ENCODE data around the gene EVI5L. TPM values are rescaled to one million over a fixed set of nuclear protein-coding genes. Genes with fewer than 3 reads are reported as not detected.

EVI5L gene
- total and polyA plus RNA-seq, 4 donors: 1.4 to 5.0 (median 4.4) TPM

DNA sequence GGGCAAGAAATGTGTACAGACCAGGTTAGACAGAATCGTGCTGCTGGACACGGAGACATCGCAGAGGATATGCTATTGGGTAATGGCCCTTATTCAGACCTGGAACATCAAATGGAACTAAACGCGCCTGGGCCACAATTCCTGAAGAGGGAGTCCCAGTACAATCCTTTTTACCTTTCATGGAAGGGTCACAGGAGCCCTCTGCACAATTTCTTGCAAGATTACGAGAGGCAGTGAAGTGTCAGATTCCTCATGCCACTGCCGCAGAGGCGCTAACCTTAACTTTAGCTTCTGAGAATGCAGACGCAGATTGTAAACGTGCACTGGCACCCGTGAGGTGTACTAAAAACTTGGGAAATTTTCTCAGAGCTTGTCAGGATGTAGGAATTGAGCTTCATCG, 48.9 kb upstream of the EVI5L start:
- Histone ChIP-seq H3K27ac (ENCODE audit: low read depth in 1 of 2, low read length in 2 of 2) (no peak overlapping the region), H3K36me3 (ENCODE audit: control insufficient read depth in 4 of 4, insufficient read depth in 3 of 4, low read depth in 1 of 4, low read length in 3 of 4) (peaks cover 0 to 1% (median 0%) of the 10 kb centered on the region in 4 donors), H3K4me3 (ENCODE audit: low read depth in 1 of 3, low read length in 3 of 3) (no peak overlapping the region), H3K9me3 (ENCODE audit: control insufficient read depth in 4 of 4, low read length in 3 of 4) (peaks cover 0 to 3% (median 0%) of the 10 kb centered on the region in 4 donors), H3K4me1 (ENCODE audit: control insufficient read depth in 4 of 4, insufficient read depth in 4 of 4, low read length in 3 of 4) (peaks cover 0 to 3% (median 0%) of the 10 kb centered on the region in 4 donors), H3K27me3 (ENCODE audit: control insufficient read depth in 4 of 4, insufficient read depth in 4 of 4, low read length in 3 of 4) (no peaks in the 10 kb centered on the region), H3K9ac (ENCODE audit: low read depth in 1 of 2, low read length in 2 of 2) (no peak overlapping the region)
- no peak for TF ChIP-seq HNF4A (conservative IDR thresholded peaks at IDR 0.05)
- no peak for TF ChIP-seq YY1 (IDR thresholded peaks at IDR 0.05)
- TF ChIP-seq FOXA2 (IDR thresholded peaks at IDR 0.05): no peak
- TF ChIP-seq, protein P1, sequence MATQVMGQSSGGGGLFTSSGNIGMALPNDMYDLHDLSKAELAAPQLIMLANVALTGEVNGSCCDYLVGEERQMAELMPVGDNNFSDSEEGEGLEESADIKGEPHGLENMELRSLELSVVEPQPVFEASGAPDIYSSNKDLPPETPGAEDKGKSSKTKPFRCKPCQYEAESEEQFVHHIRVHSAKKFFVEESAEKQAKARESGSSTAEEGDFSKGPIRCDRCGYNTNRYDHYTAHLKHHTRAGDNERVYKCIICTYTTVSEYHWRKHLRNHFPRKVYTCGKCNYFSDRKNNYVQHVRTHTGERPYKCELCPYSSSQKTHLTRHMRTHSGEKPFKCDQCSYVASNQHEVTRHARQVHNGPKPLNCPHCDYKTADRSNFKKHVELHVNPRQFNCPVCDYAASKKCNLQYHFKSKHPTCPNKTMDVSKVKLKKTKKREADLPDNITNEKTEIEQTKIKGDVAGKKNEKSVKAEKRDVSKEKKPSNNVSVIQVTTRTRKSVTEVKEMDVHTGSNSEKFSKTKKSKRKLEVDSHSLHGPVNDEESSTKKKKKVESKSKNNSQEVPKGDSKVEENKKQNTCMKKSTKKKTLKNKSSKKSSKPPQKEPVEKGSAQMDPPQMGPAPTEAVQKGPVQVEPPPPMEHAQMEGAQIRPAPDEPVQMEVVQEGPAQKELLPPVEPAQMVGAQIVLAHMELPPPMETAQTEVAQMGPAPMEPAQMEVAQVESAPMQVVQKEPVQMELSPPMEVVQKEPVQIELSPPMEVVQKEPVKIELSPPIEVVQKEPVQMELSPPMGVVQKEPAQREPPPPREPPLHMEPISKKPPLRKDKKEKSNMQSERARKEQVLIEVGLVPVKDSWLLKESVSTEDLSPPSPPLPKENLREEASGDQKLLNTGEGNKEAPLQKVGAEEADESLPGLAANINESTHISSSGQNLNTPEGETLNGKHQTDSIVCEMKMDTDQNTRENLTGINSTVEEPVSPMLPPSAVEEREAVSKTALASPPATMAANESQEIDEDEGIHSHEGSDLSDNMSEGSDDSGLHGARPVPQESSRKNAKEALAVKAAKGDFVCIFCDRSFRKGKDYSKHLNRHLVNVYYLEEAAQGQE (IDR thresholded peaks at IDR 0.05): no peak
- no peak for TF ChIP-seq EGR1 (IDR thresholded peaks at IDR 0.05; ENCODE audit: low read depth in 2 of 2)
- TF ChIP-seq, protein P2, sequence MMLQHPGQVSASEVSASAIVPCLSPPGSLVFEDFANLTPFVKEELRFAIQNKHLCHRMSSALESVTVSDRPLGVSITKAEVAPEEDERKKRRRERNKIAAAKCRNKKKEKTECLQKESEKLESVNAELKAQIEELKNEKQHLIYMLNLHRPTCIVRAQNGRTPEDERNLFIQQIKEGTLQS (IDR thresholded peaks at IDR 0.05): no peak
- TF ChIP-seq, protein P3, sequence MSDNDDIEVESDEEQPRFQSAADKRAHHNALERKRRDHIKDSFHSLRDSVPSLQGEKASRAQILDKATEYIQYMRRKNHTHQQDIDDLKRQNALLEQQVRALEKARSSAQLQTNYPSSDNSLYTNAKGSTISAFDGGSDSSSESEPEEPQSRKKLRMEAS (IDR thresholded peaks at IDR 0.05): no peak
- TF ChIP-seq RAD21 (IDR thresholded peaks at IDR 0.05): no peak
- TF ChIP-seq HNF4G (IDR thresholded peaks at IDR 0.05): no peak
- TF ChIP-seq SP1 (IDR thresholded peaks at IDR 0.05): no peak
- TF ChIP-seq, protein P4, sequence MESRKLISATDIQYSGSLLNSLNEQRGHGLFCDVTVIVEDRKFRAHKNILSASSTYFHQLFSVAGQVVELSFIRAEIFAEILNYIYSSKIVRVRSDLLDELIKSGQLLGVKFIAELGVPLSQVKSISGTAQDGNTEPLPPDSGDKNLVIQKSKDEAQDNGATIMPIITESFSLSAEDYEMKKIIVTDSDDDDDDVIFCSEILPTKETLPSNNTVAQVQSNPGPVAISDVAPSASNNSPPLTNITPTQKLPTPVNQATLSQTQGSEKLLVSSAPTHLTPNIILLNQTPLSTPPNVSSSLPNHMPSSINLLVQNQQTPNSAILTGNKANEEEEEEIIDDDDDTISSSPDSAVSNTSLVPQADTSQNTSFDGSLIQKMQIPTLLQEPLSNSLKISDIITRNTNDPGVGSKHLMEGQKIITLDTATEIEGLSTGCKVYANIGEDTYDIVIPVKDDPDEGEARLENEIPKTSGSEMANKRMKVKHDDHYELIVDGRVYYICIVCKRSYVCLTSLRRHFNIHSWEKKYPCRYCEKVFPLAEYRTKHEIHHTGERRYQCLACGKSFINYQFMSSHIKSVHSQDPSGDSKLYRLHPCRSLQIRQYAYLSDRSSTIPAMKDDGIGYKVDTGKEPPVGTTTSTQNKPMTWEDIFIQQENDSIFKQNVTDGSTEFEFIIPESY (IDR thresholded peaks at IDR 0.05): no peak
- no peak for TF ChIP-seq RXRA (IDR thresholded peaks at IDR 0.05)
- TF ChIP-seq FOXA1 (IDR thresholded peaks at IDR 0.05): no peak
- TF ChIP-seq, protein P5, sequence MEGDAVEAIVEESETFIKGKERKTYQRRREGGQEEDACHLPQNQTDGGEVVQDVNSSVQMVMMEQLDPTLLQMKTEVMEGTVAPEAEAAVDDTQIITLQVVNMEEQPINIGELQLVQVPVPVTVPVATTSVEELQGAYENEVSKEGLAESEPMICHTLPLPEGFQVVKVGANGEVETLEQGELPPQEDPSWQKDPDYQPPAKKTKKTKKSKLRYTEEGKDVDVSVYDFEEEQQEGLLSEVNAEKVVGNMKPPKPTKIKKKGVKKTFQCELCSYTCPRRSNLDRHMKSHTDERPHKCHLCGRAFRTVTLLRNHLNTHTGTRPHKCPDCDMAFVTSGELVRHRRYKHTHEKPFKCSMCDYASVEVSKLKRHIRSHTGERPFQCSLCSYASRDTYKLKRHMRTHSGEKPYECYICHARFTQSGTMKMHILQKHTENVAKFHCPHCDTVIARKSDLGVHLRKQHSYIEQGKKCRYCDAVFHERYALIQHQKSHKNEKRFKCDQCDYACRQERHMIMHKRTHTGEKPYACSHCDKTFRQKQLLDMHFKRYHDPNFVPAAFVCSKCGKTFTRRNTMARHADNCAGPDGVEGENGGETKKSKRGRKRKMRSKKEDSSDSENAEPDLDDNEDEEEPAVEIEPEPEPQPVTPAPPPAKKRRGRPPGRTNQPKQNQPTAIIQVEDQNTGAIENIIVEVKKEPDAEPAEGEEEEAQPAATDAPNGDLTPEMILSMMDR (IDR thresholded peaks at IDR 0.05; ENCODE audit: low read depth, low read length, missing input control): no peak
- no peak for TF ChIP-seq NR2F2 (IDR thresholded peaks at IDR 0.05)
- TF ChIP-seq TAF1 (conservative IDR thresholded peaks at IDR 0.05): no peak
- TF ChIP-seq JUND (IDR thresholded peaks at IDR 0.05): no peak
- no peak for TF ChIP-seq GABPA (IDR thresholded peaks at IDR 0.05 in 1 of 2, conservative IDR thresholded peaks at IDR 0.05 in 1 of 2)
- DNase-seq (ENCODE audit: low spot score): no peak
- WGBS: 65% methylated on average over 12 of the region's 12 CpGs
